ENCODE measurements around the gene OSGIN1. TPM values are rescaled to one million over a fixed set of nuclear protein-coding genes. Genes with fewer than 3 reads are reported as not detected.

Gene OSGIN1
- total RNA-seq, 3 donors from 2014 or later: 0.63 to 1.9 (median 0.92) TPM

- no peaks in the 10 kb centered on the region for H3K36me3 Mint-ChIP-seq (ENCODE audit: insufficient read depth)
- H3K4me3 Mint-ChIP-seq: no peak overlapping the region
- ATAC-seq (no peak), DNase-seq (no peak)
- H3K9me3 Mint-ChIP-seq: peaks cover 6% of the 10 kb centered on the region
- peaks cover 7% of the 10 kb centered on the region for H3K27me3 Mint-ChIP-seq (ENCODE audit: low read depth)
- no peaks in the 10 kb centered on the region for H3K4me1 Mint-ChIP-seq (ENCODE audit: low read depth)
Observed at GRCh38 chr16:83977056-83977815, 24.2 kb downstream of the OSGIN1 start.

- H3K36me3 Mint-ChIP-seq (ENCODE audit: insufficient read depth): no peaks in the 10 kb centered on the region
- H3K4me1 Mint-ChIP-seq (ENCODE audit: low read depth): no peaks in the 10 kb centered on the region
- no peak overlapping the region for H3K4me3 Mint-ChIP-seq
- peaks cover 6% of the 10 kb centered on the region for H3K9me3 Mint-ChIP-seq
- peaks cover 4% of the 10 kb centered on the region for H3K27me3 Mint-ChIP-seq (ENCODE audit: low read depth)
- DNase-seq (no peak), ATAC-seq (no peak)
Observed at GRCh38 chr16:83978401-83978904, 25.4 kb downstream of the OSGIN1 start.

- Mint-ChIP-seq H3K4me1 (ENCODE audit: low read depth) (no peaks in the 10 kb centered on the region), H3K27me3 (ENCODE audit: low read depth) (peaks cover 4% of the 10 kb centered on the region), H3K9me3 (peaks cover 6% of the 10 kb centered on the region), H3K4me3 (no peak overlapping the region), H3K36me3 (ENCODE audit: insufficient read depth) (no peaks in the 10 kb centered on the region)
- DNase-seq (no peak), ATAC-seq (no peak)
Observed at GRCh38 chr16:83979441-83979840, 26.4 kb downstream of the OSGIN1 start.

GRCh38 chr16:83980794-83981193 lies 27.8 kb downstream of the OSGIN1 start:
- no peaks in the 10 kb centered on the region for H3K36me3 Mint-ChIP-seq (ENCODE audit: insufficient read depth)
- ATAC-seq (no peak), DNase-seq (no peak)
- peaks cover 4% of the 10 kb centered on the region for H3K27me3 Mint-ChIP-seq (ENCODE audit: low read depth)
- H3K4me3 Mint-ChIP-seq: no peak overlapping the region
- peaks cover 6% of the 10 kb centered on the region for H3K9me3 Mint-ChIP-seq
- H3K4me1 Mint-ChIP-seq (ENCODE audit: low read depth): no peaks in the 10 kb centered on the region

- Mint-ChIP-seq H3K36me3 (ENCODE audit: insufficient read depth) (no peaks in the 10 kb centered on the region), H3K9me3 (peaks cover 6% of the 10 kb centered on the region), H3K27me3 (ENCODE audit: low read depth) (no peaks in the 10 kb centered on the region), H3K4me1 (ENCODE audit: low read depth) (no peaks in the 10 kb centered on the region), H3K4me3 (no peak overlapping the region)
- ATAC-seq (no peak), DNase-seq (no peak)
Observed at GRCh38 chr16:83981799-83982198, 28.8 kb downstream of the OSGIN1 start.

GRCh38 chr16:83983491-83983890 lies 30.5 kb downstream of the OSGIN1 start:
- DNase-seq: no peak
- Mint-ChIP-seq H3K36me3 (ENCODE audit: insufficient read depth) (no peaks in the 10 kb centered on the region), H3K4me1 (ENCODE audit: low read depth) (no peaks in the 10 kb centered on the region), H3K27me3 (ENCODE audit: low read depth) (no peaks in the 10 kb centered on the region), H3K9me3 (peaks cover 5% of the 10 kb centered on the region), H3K4me3 (no peak overlapping the region)
- no peak for ATAC-seq

GRCh38 chr16:83989300-83989699 lies 36.3 kb downstream of the OSGIN1 start:
- no peak for ATAC-seq
- DNase-seq: no peak
- Mint-ChIP-seq H3K36me3 (ENCODE audit: insufficient read depth) (no peaks in the 10 kb centered on the region), H3K4me3 (no peak overlapping the region), H3K9me3 (no peaks in the 10 kb centered on the region), H3K4me1 (ENCODE audit: low read depth) (no peaks in the 10 kb centered on the region), H3K27me3 (ENCODE audit: low read depth) (peaks cover 32% of the 10 kb centered on the region)

GRCh38 chr16:83990492-83990891 lies 37.5 kb downstream of the OSGIN1 start:
- Mint-ChIP-seq H3K27me3 (ENCODE audit: low read depth) (peaks cover 43% of the 10 kb centered on the region), H3K4me1 (ENCODE audit: low read depth) (no peaks in the 10 kb centered on the region), H3K4me3 (no peak overlapping the region), H3K9me3 (no peaks in the 10 kb centered on the region), H3K36me3 (ENCODE audit: insufficient read depth) (no peaks in the 10 kb centered on the region)
- DNase-seq (no peak), ATAC-seq (no peak)

- DNase-seq: no peak
- H3K27me3 Mint-ChIP-seq (ENCODE audit: low read depth): peaks cover 53% of the 10 kb centered on the region
- no peak for ATAC-seq
- peaks cover 1% of the 10 kb centered on the region for H3K4me1 Mint-ChIP-seq (ENCODE audit: low read depth)
- no peak overlapping the region for H3K4me3 Mint-ChIP-seq
- no peaks in the 10 kb centered on the region for H3K36me3 Mint-ChIP-seq (ENCODE audit: insufficient read depth)
- H3K9me3 Mint-ChIP-seq: no peaks in the 10 kb centered on the region
Observed at GRCh38 chr16:83992624-83993023, 39.6 kb downstream of the OSGIN1 start.

- Mint-ChIP-seq H3K9me3 (no peaks in the 10 kb centered on the region), H3K36me3 (ENCODE audit: insufficient read depth) (no peaks in the 10 kb centered on the region), H3K27me3 (ENCODE audit: low read depth) (peaks cover 63% of the 10 kb centered on the region), H3K4me1 (ENCODE audit: low read depth) (peaks cover 1% of the 10 kb centered on the region), H3K4me3 (no peak overlapping the region)
- ATAC-seq (no peak), DNase-seq (no peak)
Observed at GRCh38 chr16:83994087-83994486, 41.0 kb downstream of the OSGIN1 start.

- DNase-seq (no peak), ATAC-seq (no peak)
- no peaks in the 10 kb centered on the region for H3K36me3 Mint-ChIP-seq (ENCODE audit: insufficient read depth)
- peaks cover 62% of the 10 kb centered on the region for H3K27me3 Mint-ChIP-seq (ENCODE audit: low read depth)
- H3K9me3 Mint-ChIP-seq: no peaks in the 10 kb centered on the region
- no peak overlapping the region for H3K4me3 Mint-ChIP-seq
- H3K4me1 Mint-ChIP-seq (ENCODE audit: low read depth): peaks cover 1% of the 10 kb centered on the region
Observed at GRCh38 chr16:83994703-83995102, 41.7 kb downstream of the OSGIN1 start.

- H3K36me3 Mint-ChIP-seq (ENCODE audit: insufficient read depth): no peaks in the 10 kb centered on the region
- no peaks in the 10 kb centered on the region for H3K9me3 Mint-ChIP-seq
- ATAC-seq (peak in 1 of 2 donors; percentile 23), DNase-seq (no peak)
- peaks cover 1% of the 10 kb centered on the region for H3K4me1 Mint-ChIP-seq (ENCODE audit: low read depth)
- no peak overlapping the region for H3K4me3 Mint-ChIP-seq
- H3K27me3 Mint-ChIP-seq (ENCODE audit: low read depth): peaks cover 58% of the 10 kb centered on the region
Observed at GRCh38 chr16:83995754-83996153, 42.7 kb downstream of the OSGIN1 start.

GRCh38 chr16:83996481-83997252 lies 43.6 kb downstream of the OSGIN1 start:
- peaks cover 58% of the 10 kb centered on the region for H3K27me3 Mint-ChIP-seq (ENCODE audit: low read depth)

GRCh38 chr16:83998091-83998490 lies 45.1 kb downstream of the OSGIN1 start:
- no peaks in the 10 kb centered on the region for H3K36me3 Mint-ChIP-seq (ENCODE audit: insufficient read depth)
- H3K4me3 Mint-ChIP-seq: no peak overlapping the region
- peaks cover 1% of the 10 kb centered on the region for H3K4me1 Mint-ChIP-seq (ENCODE audit: low read depth)
- no peaks in the 10 kb centered on the region for H3K9me3 Mint-ChIP-seq
- H3K27me3 Mint-ChIP-seq (ENCODE audit: low read depth): peaks cover 43% of the 10 kb centered on the region
- DNase-seq (no peak), ATAC-seq (no peak)

More at GRCh38 chr16:83996481-83997252, 43.6 kb downstream of the OSGIN1 start:
- no peaks in the 10 kb centered on the region for H3K9me3 Mint-ChIP-seq
- DNase-seq (no peak), ATAC-seq (no peak)
- H3K36me3 Mint-ChIP-seq (ENCODE audit: insufficient read depth): no peaks in the 10 kb centered on the region
- H3K4me3 Mint-ChIP-seq: no peak overlapping the region
- peaks cover 1% of the 10 kb centered on the region for H3K4me1 Mint-ChIP-seq (ENCODE audit: low read depth)

Measured in activated T-cell treated with anti-CD3 and anti-CD28 coated beads, Interleukin-2, amount 50 U/mL, for 4 hours (primary cell).